Measurements from ENCODE around the gene BLNK.

BLNK gene

DNA sequence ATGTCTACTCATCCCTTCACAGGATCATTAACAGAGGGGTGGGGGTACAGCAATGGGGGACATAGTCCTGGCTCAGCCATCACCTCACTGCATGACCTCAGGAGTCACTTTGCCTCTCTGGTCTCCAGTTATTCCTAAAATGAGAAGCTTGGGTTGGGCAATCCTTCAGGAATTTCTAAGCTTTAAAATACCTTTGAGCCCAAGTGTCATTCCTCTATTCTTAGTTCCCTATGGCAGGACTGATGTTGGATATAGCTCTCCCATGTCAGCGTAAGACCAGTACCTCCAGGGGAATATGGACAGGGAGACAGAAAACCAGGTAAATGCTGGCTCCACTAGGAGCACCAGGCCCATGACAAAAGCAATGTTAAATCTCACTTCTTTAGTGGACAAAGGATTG is 34.5 kb downstream of the BLNK start:
- FAIRE-seq (no peak), DNase-seq (ENCODE audit: insufficient read length, low spot score) (no peak)
- no peak for TF ChIP-seq POLR2A (IDR thresholded peaks at IDR 0.05; ENCODE audit: low read depth, low read length)

DNA sequence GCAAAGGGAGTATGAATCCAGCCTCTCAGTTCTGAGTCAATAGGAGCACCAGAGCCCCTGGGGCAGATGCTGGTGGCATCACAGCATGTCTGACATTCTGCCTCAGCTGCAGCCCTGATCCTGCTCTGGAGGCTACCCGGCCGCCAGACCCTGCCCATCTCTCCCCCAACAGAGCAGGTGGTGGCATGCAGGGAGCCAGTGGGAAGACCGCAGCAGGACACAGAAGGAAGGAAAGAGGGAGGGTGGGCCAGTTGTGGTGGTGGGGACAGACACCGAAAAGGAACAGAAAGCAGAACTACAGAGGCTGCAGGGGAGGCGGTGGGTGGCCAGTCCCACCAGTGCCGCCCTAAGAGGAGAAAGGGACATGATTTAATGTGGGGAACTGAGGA is 35.3 kb downstream of the BLNK start:
- FAIRE-seq (no peak), DNase-seq (ENCODE audit: insufficient read length, low spot score) (no peak)
- TF ChIP-seq POLR2A (IDR thresholded peaks at IDR 0.05; ENCODE audit: low read depth, low read length), result no peak

DNA sequence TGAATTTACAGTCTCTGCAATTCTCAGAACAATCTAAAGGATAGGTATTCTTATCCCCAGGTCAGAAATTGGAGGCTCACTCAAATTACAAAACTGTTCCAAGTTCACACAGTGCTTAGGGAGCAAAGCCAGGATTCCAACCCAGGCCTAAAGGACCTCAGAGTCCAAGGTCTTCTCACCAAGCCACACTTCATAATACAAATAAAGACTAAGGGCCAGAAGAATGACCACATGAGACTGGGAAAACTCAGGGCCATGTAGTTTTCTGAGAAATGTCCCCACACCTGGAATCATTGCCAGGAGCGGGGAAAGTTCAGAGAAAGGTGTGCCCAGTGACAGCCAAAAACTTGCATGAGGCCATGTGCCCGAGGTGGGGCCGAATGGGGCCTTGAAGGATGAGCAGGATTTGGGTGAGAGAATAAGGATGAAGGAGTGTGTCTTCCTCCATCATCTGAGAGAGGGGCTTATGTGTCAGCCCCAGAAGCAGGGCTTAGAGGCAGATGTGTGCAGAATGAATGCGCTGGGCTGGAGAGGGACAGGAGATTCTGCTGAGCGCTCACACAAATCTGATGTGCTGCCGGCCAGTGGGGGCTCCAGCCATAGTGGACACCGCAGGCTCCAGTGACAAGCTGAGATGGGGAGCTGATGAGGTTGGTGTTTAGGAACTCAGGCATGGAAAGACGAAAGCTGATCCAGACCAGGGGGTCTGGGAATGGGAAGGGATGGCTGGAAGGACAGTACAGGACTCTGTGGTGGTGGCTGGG is 35.9 kb downstream of the BLNK start:
- FAIRE-seq (no peak), DNase-seq (ENCODE audit: insufficient read length, low spot score) (no peak)
- TF ChIP-seq POLR2A (IDR thresholded peaks at IDR 0.05; ENCODE audit: low read depth, low read length), result no peak

DNA sequence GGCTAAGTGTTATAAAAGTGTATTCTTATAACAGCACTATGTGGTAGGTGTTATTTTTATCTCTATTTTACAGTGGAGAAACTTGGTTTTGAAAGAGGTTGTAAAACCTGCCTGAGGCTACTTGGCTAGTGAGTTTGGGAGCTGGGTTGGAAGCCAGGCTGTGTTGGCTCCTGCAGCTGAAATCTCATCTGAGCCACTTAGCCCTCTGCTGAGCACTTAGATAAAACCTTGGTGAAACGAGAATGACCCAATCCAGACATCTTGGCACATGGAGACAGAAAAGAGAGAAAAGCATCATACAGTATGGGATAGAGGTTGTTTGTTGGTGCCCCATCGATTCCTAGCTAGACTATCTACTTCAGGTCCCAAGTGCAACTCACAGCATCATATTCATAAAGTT is 37.4 kb downstream of the BLNK start:
- no peak for TF ChIP-seq POLR2A (IDR thresholded peaks at IDR 0.05; ENCODE audit: low read depth, low read length)
- no peak for DNase-seq (ENCODE audit: insufficient read length, low spot score)
- FAIRE-seq, result no peak

DNA sequence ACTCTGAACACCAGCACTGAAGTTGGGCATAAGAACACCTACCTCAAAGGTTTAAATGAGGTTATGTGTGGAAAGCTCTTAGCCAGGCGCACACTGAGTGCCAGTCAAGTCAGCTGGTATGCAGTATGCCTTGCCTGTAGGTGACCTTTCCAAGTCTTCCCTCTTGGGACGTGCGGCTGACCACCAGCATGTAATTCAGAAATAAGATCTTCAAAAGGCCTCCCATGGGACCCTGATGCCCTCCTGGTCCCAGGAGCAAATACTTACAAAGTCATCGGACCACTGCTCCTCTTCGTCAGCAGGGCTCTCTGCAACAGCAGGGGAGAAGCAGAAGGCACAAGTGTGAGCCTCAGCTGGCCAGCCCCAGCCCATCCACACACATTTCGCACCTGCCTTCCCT is 40.8 kb downstream of the BLNK start:
- FAIRE-seq (no peak), DNase-seq (ENCODE audit: insufficient read length, low spot score) (no peak)
- no peak for TF ChIP-seq POLR2A (IDR thresholded peaks at IDR 0.05; ENCODE audit: low read depth, low read length)

DNA sequence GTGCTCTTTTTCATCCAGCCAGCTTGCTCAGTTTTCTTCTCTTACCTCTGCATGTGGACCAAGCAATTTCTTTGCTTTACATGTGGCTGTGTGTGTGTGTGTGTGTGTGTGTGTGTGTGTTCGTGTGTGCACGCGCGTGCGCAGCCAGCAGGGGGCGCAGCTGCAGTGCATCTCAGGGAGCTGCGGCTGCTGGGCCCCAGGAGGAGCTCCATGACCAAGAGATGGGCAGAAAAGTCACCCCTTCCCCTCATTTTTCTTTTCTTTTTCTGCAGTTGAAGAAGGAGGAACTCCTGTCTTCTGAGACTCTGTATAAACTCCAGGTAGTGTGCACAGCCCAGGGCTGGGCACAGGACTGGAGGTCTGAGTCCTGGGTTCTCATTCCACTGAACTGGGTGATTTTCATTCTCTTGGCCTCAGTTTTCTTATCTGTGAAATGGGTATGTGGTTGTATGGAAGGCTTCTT is 41.8 kb downstream of the BLNK start:
- DNase-seq (ENCODE audit: insufficient read length, low spot score) (peak; percentile 60), FAIRE-seq (no peak)
- no peak for TF ChIP-seq POLR2A (IDR thresholded peaks at IDR 0.05; ENCODE audit: low read depth, low read length)

DNA sequence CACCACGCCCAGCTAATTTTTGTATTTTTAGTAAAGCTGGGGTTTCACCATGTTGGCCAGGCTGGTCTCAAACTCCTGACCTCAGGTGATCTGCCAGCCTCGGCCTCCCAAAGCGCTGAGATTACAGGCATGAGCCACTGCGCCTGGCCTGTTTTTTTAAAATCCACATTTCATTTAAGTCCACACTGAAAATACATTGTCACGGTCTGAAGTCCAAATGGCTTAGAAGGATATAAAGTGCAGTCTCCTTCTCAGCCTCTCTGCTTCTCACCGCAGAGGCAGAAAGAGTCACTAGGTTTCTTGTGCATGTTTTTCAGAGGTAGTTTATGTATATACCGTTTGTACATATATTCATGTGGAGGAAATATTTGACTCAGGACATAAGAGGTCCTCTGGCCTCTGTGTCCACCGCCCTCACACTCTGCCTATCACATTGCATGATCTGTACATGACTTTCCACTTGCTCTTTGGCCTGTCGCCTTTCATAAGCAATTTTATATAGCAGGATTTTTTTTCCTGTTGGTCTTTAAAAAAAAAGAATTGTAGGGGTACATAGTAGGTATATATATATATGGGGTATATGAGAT is 42.9 kb downstream of the BLNK start:
- no peak for TF ChIP-seq POLR2A (IDR thresholded peaks at IDR 0.05; ENCODE audit: low read depth, low read length)
- DNase-seq (ENCODE audit: insufficient read length, low spot score) (no peak), FAIRE-seq (no peak)

DNA sequence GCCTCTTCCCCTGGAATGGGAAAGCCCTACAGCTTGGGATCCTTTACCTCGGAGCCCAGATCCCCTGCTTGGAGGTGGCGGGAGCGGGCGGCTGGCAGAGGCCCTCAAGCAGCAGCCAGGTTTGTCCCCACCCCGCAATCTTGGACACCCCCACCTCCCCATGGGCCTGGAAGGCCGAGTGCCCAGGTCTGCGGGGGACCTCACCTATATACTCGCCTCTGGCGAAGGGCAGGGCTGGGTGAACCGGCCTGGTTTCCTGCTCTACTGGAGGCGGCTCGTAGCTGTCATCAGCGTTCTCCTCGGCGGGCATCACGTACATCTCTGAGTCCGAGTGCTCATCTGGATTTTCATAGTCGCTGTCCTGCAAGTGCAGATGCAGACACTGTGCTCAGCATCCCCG is 44.2 kb downstream of the BLNK start:
- TF ChIP-seq POLR2A (IDR thresholded peaks at IDR 0.05; ENCODE audit: low read depth, low read length), result no peak
- no peak for FAIRE-seq
- DNase-seq (ENCODE audit: insufficient read length, low spot score), result no peak

DNA sequence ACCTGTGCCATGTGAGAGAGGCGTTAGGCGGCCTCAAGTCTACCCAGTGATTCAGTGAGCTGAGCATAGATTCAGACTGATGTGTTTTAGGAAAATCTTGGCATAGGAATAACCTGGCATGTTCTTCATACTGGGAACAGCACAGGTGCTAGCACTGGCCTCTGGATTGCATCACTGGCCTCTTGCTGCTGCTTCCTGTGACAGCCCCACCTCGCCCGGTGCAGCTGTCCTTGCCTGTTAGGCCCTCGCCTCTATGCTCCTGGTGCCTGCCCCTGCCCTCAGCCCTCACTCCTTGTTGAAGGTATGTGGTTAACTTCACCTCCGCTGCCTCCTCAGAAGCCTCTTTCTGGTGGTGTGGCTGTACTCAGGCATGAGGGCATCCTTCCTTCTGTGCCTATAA is 46.2 kb downstream of the BLNK start:
- TF ChIP-seq POLR2A (IDR thresholded peaks at IDR 0.05; ENCODE audit: low read depth, low read length), result no peak
- DNase-seq (ENCODE audit: insufficient read length, low spot score), result no peak
- no peak for FAIRE-seq

DNA sequence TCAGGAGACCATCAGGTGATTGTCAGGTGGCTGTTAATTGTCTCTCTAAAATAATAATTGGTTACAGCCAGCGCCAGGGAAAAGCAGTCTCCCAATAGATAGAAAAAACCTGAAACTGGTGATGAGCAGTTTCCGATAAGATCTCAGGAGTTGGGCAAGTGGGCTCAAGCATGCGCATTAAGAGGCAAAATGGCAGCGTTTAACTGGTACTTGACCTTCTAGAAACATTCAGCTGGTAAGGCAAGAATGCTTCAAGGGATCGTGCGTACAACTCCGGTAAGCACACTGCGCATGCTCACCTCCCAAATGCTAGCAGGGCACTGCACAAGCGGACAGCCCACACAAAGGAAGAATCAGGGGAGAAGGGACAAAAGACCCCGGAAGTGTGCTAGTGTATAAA is 48.5 kb downstream of the BLNK start:
- no peak for TF ChIP-seq POLR2A (IDR thresholded peaks at IDR 0.05; ENCODE audit: low read depth, low read length)
- FAIRE-seq (no peak), DNase-seq (ENCODE audit: insufficient read length, low spot score) (no peak)

DNA sequence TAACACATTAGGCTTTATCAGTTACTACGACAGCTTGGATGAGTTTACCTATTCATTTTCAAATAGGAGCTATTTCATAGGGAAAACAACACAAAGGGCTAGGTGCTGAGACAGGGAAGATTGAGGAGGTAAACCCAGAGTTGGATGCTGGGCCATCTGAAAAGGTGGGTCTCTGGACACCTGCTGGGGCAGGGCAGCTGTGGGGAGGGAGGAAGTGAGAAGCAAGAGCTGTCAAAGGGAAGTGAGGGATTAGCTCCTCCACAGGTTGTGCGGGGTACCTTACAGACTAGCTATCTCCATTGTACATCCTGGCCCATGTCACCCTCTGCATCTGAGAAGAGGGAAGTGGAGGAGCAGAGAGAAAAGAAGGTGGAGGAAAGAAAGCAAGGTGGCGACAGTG is 48.9 kb downstream of the BLNK start:
- no peak for DNase-seq (ENCODE audit: insufficient read length, low spot score)
- TF ChIP-seq POLR2A (IDR thresholded peaks at IDR 0.05; ENCODE audit: low read depth, low read length), result no peak
- no peak for FAIRE-seq

DNA sequence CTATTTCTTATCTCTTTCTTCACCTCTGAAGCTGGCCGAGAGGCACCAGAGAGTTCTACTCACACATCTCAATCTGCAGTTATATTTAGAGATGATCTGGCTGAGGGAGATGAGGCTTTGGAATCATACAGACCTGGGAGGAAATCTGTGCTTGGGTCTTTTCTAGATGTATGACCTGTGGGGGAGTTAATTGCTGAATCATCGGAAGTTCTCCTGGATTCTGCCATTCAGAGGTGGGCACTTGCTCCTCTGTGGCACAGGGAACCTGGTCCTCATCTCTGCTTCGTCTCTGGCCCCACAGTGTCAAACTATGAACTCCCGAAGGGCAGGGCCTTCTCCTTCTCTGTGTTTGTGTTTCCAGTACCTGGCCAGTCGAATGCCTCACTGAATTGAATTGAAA is 52.5 kb downstream of the BLNK start:
- DNase-seq (ENCODE audit: insufficient read length, low spot score), result no peak
- TF ChIP-seq POLR2A (IDR thresholded peaks at IDR 0.05; ENCODE audit: low read depth, low read length), result no peak
- no peak for FAIRE-seq

DNA sequence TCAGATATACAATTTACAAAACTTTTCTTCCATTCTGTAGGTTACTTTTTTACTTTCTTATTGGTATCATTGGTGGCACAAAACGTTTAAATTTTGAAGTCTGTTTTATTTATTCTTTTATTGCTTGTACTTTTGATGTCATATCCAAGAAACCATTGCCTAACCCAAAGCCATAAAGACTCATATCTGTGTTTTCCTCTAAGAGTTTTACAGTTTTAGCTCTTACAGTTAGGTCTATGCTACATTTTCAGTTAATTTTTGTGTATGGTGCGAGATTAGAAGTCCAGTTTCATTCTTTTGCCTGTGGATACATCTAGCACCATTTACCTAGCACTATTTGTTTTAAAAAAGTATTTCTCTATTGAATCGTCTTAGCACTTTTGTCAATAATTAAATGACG is 53.7 kb downstream of the BLNK start:
- no peak for FAIRE-seq
- TF ChIP-seq POLR2A (IDR thresholded peaks at IDR 0.05; ENCODE audit: low read depth, low read length), result no peak
- no peak for DNase-seq (ENCODE audit: insufficient read length, low spot score)

DNA sequence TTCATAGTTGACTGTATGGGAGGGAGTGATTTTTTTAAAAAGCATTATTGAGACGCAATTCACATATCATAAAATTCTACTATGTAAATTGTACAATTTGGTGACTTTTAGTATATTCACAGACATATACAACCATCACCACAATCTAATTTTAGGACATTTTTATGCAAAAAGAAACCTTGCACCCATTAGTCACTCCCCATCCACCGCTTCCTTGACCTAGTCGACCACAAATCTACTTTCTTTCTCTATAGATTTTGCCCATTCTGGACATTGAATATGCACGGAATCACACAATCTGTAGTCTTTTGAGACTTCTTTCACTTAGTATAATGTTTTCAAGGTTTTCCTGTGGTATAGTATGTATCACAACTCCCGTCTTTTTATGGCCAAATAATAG is 54.6 kb downstream of the BLNK start:
- no peak for TF ChIP-seq POLR2A (IDR thresholded peaks at IDR 0.05; ENCODE audit: low read depth, low read length)
- DNase-seq (ENCODE audit: insufficient read length, low spot score) (no peak), FAIRE-seq (no peak)

DNA sequence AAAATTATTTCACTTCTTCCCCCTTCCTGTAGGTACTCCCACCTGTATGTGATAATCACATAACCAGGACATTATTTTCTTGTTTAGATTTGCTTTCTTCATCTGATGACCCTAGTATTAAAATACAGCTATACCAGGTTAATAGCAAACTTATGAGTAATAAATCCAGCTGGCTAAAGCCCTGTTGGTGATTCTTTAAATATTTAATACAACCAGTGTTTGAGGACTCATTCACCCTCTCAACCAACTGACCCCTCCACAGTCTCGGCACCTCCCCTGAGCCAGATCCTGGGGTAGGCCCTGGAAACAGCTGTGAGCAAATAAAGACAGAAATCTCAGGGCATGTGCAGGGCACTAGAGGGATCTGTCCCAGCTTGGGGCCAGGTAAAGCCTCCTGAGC is 58.5 kb downstream of the BLNK start:
- no peak for DNase-seq (ENCODE audit: insufficient read length, low spot score)
- no peak for TF ChIP-seq POLR2A (IDR thresholded peaks at IDR 0.05; ENCODE audit: low read depth, low read length)
- FAIRE-seq, result no peak
